DND-41 (cell line): ENCODE measurements around the gene ATP7A.

ENCODE experiments used
- ATAC-seq: fragments of 200-7000 bp; cut with Tn5 transposase; 3 replicates; pipeline ENCODE4 v1.9.1; 2021; ENCODE audit warnings: low read depth; ENCODE audit not compliant: insufficient read depth
- DNase-seq: peaks from one replicate; pipeline ENCODE4 v3.0.0-alpha.2; 2020
- H2AFZ ChIP-seq: 2 replicates; pipeline ENCODE4 v1.6.0; 2012; ENCODE audit warnings: low read depth, low read length
- H3K27ac ChIP-seq: 2 replicates; pipeline ENCODE4 v1.5.1; 2012; ENCODE audit warnings: low read length, inconsistent platforms
- H3K27me3 ChIP-seq: fragments of 200-600 bp; sonication (generic); 2 replicates; pipeline ENCODE4 v1.6.0; 2012; ENCODE audit warnings: low read length, mild to moderate bottlenecking, inconsistent platforms; ENCODE audit not compliant: insufficient read depth, poor library complexity
- H3K36me3 ChIP-seq: 2 replicates; pipeline ENCODE4 v1.5.1; 2012; ENCODE audit warnings: low read length, inconsistent platforms; ENCODE audit not compliant: insufficient read depth
- H3K4me1 ChIP-seq: 2 replicates; pipeline ENCODE4 v1.5.1; 2012; ENCODE audit warnings: mild to moderate bottlenecking, low read length; ENCODE audit not compliant: insufficient read depth
- H3K4me2 ChIP-seq: 2 replicates; pipeline ENCODE4 v1.6.0; 2012; ENCODE audit warnings: mild to moderate bottlenecking, moderate library complexity, low read length, inconsistent platforms; ENCODE audit not compliant: insufficient read depth
- H3K4me3 ChIP-seq, 2 experiments: fragments of 200-600 bp in 1 of 2; shearing (Covaris generic) in 1 of 2; 2 replicates each; pipeline ENCODE4 v1.5.1; 2012 to 2016; ENCODE audit warnings: inconsistent platforms in 2 of 2, low read length in 2 of 2, mild to moderate bottlenecking in 2 of 2, low read depth in 1 of 2, moderate library complexity in 1 of 2
- H3K79me2 ChIP-seq: 2 replicates; pipeline ENCODE4 v1.6.0; 2012; ENCODE audit warnings: low read length, inconsistent platforms; ENCODE audit not compliant: insufficient read depth
- H3K9ac ChIP-seq: 2 replicates; pipeline ENCODE4 v1.6.0; 2012; ENCODE audit warnings: low read depth, mild to moderate bottlenecking, inconsistent platforms, low read length, moderate library complexity
- H3K9me3 ChIP-seq: 2 replicates; pipeline ENCODE4 v1.5.1; 2012; ENCODE audit warnings: low read length, moderate library complexity, mild to moderate bottlenecking, inconsistent platforms; ENCODE audit not compliant: insufficient read depth, severe bottlenecking
- H4K20me1 ChIP-seq: 2 replicates; pipeline ENCODE4 v1.6.0; 2012; ENCODE audit warnings: low read length; ENCODE audit not compliant: insufficient read depth
- CTCF ChIP-seq: IDR thresholded peaks from 2 replicates; pipeline ENCODE4 v1.5.1; 2012; ENCODE audit warnings: borderline replicate concordance, low read length, moderate library complexity, mild to moderate bottlenecking; ENCODE audit not compliant: poor library complexity, severe bottlenecking; ENCODE audit errors: extremely low read depth
- EZH2 ChIP-seq: IDR thresholded peaks from 3 replicates; pipeline ENCODE4 v1.6.1; 2012; ENCODE audit warnings: borderline replicate concordance, low read depth, mild to moderate bottlenecking, moderate library complexity, low read length, inconsistent platforms; ENCODE audit not compliant: severe bottlenecking

The ATP7A gene

GRCh38 chrX:77945910-77946545, 35.5 kb downstream of the ATP7A start:
- Histone ChIP-seq H3K27me3 (no peaks in the 10 kb centered on the region), H3K9me3 (no peaks in the 10 kb centered on the region), H4K20me1 (no peaks in the 10 kb centered on the region), H3K4me2 (no peak overlapping the region), H3K27ac (no peak overlapping the region), H3K9ac (no peak overlapping the region), H3K4me3 (no peak overlapping the region), H3K4me1 (no peaks in the 10 kb centered on the region), H2AFZ (no peak overlapping the region), H3K79me2 (no peaks in the 10 kb centered on the region), H3K36me3 (no peaks in the 10 kb centered on the region)
- TF ChIP-seq CTCF (no peak), EZH2 (no peak)
- ATAC-seq (no peak), DNase-seq (no peak)

GRCh38 chrX:77946571-77946970, 36.1 kb downstream of the ATP7A start:
- no peaks in the 10 kb centered on the region for H4K20me1 ChIP-seq
- ATAC-seq (no peak), DNase-seq (no peak)
- no peaks in the 10 kb centered on the region for H3K79me2 ChIP-seq
- no peak overlapping the region for H3K9ac ChIP-seq
- no peak overlapping the region for H3K4me3 ChIP-seq
- TF ChIP-seq EZH2 (no peak), CTCF (no peak)
- no peaks in the 10 kb centered on the region for H3K36me3 ChIP-seq
- no peak overlapping the region for H3K4me2 ChIP-seq
- no peak overlapping the region for H3K27ac ChIP-seq
- H3K4me1 ChIP-seq = no peaks in the 10 kb centered on the region
- H3K27me3 ChIP-seq = no peaks in the 10 kb centered on the region
- H3K9me3 ChIP-seq = no peaks in the 10 kb centered on the region
- no peak overlapping the region for H2AFZ ChIP-seq

DNA sequence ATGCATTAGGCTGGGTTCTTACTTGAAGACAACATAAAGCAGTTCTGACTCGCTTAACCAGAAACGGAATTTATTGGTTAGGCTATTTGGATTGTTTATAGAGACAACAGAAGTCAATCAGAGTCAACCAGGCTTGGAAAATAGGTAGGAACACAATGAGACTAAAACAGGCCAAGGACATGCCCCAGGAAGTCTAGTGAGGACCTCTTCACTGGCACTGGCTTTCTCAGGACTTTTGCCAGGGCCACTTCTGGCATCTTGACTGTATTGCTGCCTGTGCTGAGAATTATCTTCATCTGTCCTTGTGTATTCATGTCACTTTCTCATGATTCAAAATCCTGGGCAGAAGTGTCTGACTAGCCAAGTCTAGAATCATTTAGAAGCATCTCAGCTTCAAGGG, 39.3 kb downstream of the ATP7A start:
- no peak for DNase-seq
- no peak overlapping the region for H3K27ac ChIP-seq
- no peaks in the 10 kb centered on the region for H3K79me2 ChIP-seq
- H3K27me3 ChIP-seq = no peaks in the 10 kb centered on the region
- H3K4me1 ChIP-seq = no peaks in the 10 kb centered on the region
- H3K9ac ChIP-seq = no peak overlapping the region
- no peaks in the 10 kb centered on the region for H3K36me3 ChIP-seq
- H3K4me2 ChIP-seq = no peak overlapping the region
- TF ChIP-seq CTCF = no peak
- TF ChIP-seq EZH2 = no peak
- no peaks in the 10 kb centered on the region for H3K9me3 ChIP-seq
- ATAC-seq = no peak
- H4K20me1 ChIP-seq = no peaks in the 10 kb centered on the region
- H3K4me3 ChIP-seq = no peak overlapping the region
- no peak overlapping the region for H2AFZ ChIP-seq
